Neural cell (in vitro differentiated cells): ENCODE measurements around the gene TMEM50B. TPM values are rescaled to one million over a fixed set of nuclear protein-coding genes. Genes with fewer than 3 reads are reported as not detected.

ENCODE experiments used
- H2AFZ ChIP-seq: fragments of 200-600, 300-800 bp; sonication (generic), shearing (Covaris generic); 2 replicates; pipeline ENCODE4 v1.6.0; 2014; ENCODE audit warnings: low read depth, mild to moderate bottlenecking, antibody characterized with exemption, low read length, moderate library complexity
- H3F3A ChIP-seq: fragments of 200-600 bp; shearing (Covaris generic); 2 replicates; pipeline ENCODE4 v1.6.1; 2016; ENCODE audit warnings: mild to moderate bottlenecking, moderate library complexity, mixed read lengths, antibody characterized with exemption, low read length; ENCODE audit not compliant: insufficient read depth, poor library complexity, severe bottlenecking
- H3K27ac ChIP-seq: fragments of 200-600, 300-800 bp; sonication (generic), shearing (Covaris generic); 2 replicates; pipeline ENCODE4 v1.5.1; 2014; ENCODE audit warnings: mild to moderate bottlenecking, low read length, moderate library complexity
- H3K27me3 ChIP-seq: fragments of 300-800, 200-600 bp; sonication (generic), shearing (Covaris generic); 2 replicates; pipeline ENCODE4 v1.6.0; 2014; ENCODE audit warnings: mild to moderate bottlenecking, low read depth, low read length, moderate library complexity; ENCODE audit not compliant: insufficient read depth
- H3K36me3 ChIP-seq: fragments of 300-800, 200-600 bp; sonication (generic), shearing (Covaris generic); 2 replicates; pipeline ENCODE4 v1.5.1; 2014; ENCODE audit warnings: mild to moderate bottlenecking, antibody characterized with exemption, low read length, moderate library complexity; ENCODE audit not compliant: insufficient read depth
- H3K4me2 ChIP-seq: fragments of 300-800, 200-600 bp; sonication (generic), shearing (Covaris generic); 2 replicates; pipeline ENCODE4 v1.6.0; 2014; ENCODE audit warnings: mild to moderate bottlenecking, low read length
- H3K4me3 ChIP-seq: fragments of 300-800, 200-600 bp; sonication (generic), shearing (Covaris generic); 2 replicates; pipeline ENCODE4 v1.5.1; 2014; ENCODE audit warnings: mild to moderate bottlenecking, low read length, moderate library complexity
- H3K79me2 ChIP-seq: fragments of 200-600 bp; shearing (Covaris generic); replicated peaks from 2 replicates; pipeline ENCODE4 v1.6.0; 2014; ENCODE audit warnings: mild to moderate bottlenecking, low read length, moderate library complexity; ENCODE audit not compliant: insufficient read depth
- H3K9ac ChIP-seq: fragments of 300-800, 200-600 bp; sonication (generic), shearing (Covaris generic); 2 replicates; pipeline ENCODE4 v1.6.1; 2016; ENCODE audit warnings: mild to moderate bottlenecking, low read length, mixed read lengths
- H3K9me2 ChIP-seq: fragments of 200-600 bp; shearing (Covaris generic); 2 replicates; pipeline ENCODE4 v1.6.1; 2016; ENCODE audit warnings: mild to moderate bottlenecking, low read length, mixed read lengths; ENCODE audit not compliant: insufficient read depth
- H3K9me3 ChIP-seq: fragments of 200-600, 300-800 bp; sonication (generic), shearing (Covaris generic); 2 replicates; pipeline ENCODE4 v1.6.1; 2016; ENCODE audit warnings: mild to moderate bottlenecking, mixed run types, low read length, moderate library complexity, mixed read lengths
- H4K20me1 ChIP-seq: fragments of 200-600 bp; shearing (Covaris generic); 2 replicates; pipeline ENCODE4 v1.6.1; 2016; ENCODE audit warnings: mild to moderate bottlenecking, mixed run types; ENCODE audit not compliant: insufficient read depth
- EP300 ChIP-seq: fragments of 450-650 bp; conservative IDR thresholded peaks from 2 replicates; pipeline ENCODE4 v1.6.1; 2014; ENCODE audit warnings: antibody characterized with exemption, mild to moderate bottlenecking, moderate library complexity; ENCODE audit not compliant: poor library complexity, severe bottlenecking
- EZH2 ChIP-seq: fragments of 200-600, 300-800 bp; shearing (Covaris generic), sonication (generic); IDR thresholded peaks from 2 replicates; pipeline ENCODE4 v1.6.1; 2014; ENCODE audit warnings: antibody characterized with exemption, low read length, borderline replicate concordance, mild to moderate bottlenecking; ENCODE audit not compliant: insufficient read depth, poor library complexity, severe bottlenecking
- MXI1 ChIP-seq: fragments of 450-650 bp; conservative IDR thresholded peaks from 2 replicates; pipeline ENCODE4 v1.6.1; 2014; ENCODE audit warnings: antibody characterized with exemption, mild to moderate bottlenecking; ENCODE audit not compliant: poor library complexity, severe bottlenecking
- POLR2AphosphoS5 ChIP-seq: IDR thresholded peaks from 2 replicates; pipeline ENCODE4 v1.6.1; 2012
- RAD21 ChIP-seq: fragments of 450-650 bp; conservative IDR thresholded peaks from 2 replicates; pipeline ENCODE4 v1.6.1; 2014; ENCODE audit warnings: antibody characterized with exemption, mild to moderate bottlenecking, moderate library complexity
- SMC3 ChIP-seq: fragments of 450-650 bp; conservative IDR thresholded peaks from 2 replicates; pipeline ENCODE4 v1.6.1; 2014; ENCODE audit warnings: antibody characterized with exemption, mild to moderate bottlenecking, moderate library complexity; ENCODE audit not compliant: poor library complexity
- TAF1 ChIP-seq: IDR thresholded peaks from 2 replicates; pipeline ENCODE4 v1.6.1; 2012; ENCODE audit warnings: low read depth
- polyA plus RNA-seq: library from polyadenylated mRNA; depleted of rRNA; stranded (reverse); fragments of >200 nt; gene quantifications from 2 replicates; pipeline ENCODE4 v1.2.3, GENCODE V29; 2014
- TF ChIP-seq, protein P1 (sequence below): fragments of 450-650 bp; IDR thresholded peaks from 2 replicates; pipeline ENCODE4 v1.5.1; 2014; ENCODE audit warnings: antibody characterized with exemption, mild to moderate bottlenecking, moderate library complexity; ENCODE audit not compliant: poor library complexity, severe bottlenecking
- TF ChIP-seq, protein P2 (sequence below): IDR thresholded peaks from 2 replicates; pipeline ENCODE4 v1.6.1; 2012; ENCODE audit warnings: borderline replicate concordance

TMEM50B gene
- polyA plus RNA-seq, 1 donor from 2014 or later, result 69.4 TPM

DNA sequence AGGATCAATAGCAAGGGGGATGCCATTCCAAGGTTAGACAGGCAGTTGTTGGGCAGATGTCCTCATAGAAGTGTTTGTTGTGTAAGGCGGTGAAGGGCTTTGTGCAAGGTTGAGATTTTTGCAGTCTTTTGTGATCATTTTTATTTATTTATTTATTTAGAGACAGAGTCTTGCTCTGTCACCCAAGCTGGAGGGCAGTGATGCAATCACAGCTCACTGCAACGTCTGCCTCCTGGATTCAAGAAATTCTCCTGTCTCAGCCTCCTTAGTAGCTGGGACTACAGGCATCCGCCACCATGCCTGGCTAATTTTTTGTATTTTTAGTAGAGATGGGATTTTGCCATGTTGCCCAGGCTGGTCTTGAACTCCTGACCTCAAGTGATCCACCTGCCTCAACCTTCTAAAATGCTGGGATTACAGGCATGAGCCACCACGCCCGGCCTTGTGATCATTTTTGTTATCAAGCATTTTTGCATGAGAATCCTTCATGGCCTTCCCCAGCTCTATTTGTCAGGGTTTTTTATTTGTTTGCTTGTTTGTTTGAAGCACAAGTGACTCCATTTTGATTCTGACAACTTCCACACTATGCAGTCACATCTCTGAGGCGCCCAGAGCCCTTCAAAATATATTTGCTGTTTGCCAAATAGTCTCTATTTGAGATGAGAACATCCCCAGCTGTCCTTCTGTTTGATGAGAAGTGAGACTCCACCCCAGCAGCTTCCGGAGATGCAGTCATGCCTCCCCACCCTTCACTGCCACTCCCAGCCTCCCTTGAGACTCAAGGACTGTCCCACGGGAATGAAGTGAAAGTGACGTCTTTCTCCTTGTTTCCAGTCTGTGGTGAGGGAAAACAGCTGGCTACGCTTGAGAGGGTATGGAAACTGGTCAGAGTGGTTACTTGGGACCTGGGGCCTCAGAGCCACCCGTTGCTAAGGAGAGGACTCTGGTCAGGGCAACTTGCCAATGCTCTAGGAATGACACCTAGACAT, 38.0 kb downstream of the TMEM50B start:
- Histone ChIP-seq H3K9me2 (no peaks in the 10 kb centered on the region), H3K9me3 (no peaks in the 10 kb centered on the region), H3K9ac (no peak overlapping the region), H3F3A (no peaks in the 10 kb centered on the region), H3K79me2 (no peaks in the 10 kb centered on the region), H4K20me1 (no peaks in the 10 kb centered on the region), H2AFZ (no peak overlapping the region), H3K4me3 (no peak overlapping the region), H3K27me3 (no peaks in the 10 kb centered on the region), H3K27ac (no peak overlapping the region), H3K4me2 (no peak overlapping the region), H3K36me3 (no peaks in the 10 kb centered on the region)
- no peak for TF ChIP-seq TAF1
- TF ChIP-seq EP300, result no peak
- TF ChIP-seq EZH2, result no peak
- TF ChIP-seq, protein P1, sequence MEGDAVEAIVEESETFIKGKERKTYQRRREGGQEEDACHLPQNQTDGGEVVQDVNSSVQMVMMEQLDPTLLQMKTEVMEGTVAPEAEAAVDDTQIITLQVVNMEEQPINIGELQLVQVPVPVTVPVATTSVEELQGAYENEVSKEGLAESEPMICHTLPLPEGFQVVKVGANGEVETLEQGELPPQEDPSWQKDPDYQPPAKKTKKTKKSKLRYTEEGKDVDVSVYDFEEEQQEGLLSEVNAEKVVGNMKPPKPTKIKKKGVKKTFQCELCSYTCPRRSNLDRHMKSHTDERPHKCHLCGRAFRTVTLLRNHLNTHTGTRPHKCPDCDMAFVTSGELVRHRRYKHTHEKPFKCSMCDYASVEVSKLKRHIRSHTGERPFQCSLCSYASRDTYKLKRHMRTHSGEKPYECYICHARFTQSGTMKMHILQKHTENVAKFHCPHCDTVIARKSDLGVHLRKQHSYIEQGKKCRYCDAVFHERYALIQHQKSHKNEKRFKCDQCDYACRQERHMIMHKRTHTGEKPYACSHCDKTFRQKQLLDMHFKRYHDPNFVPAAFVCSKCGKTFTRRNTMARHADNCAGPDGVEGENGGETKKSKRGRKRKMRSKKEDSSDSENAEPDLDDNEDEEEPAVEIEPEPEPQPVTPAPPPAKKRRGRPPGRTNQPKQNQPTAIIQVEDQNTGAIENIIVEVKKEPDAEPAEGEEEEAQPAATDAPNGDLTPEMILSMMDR, result no peak
- TF ChIP-seq SMC3, result no peak
- TF ChIP-seq RAD21, result no peak
- TF ChIP-seq POLR2AphosphoS5, result no peak
- no peak for TF ChIP-seq MXI1

DNA sequence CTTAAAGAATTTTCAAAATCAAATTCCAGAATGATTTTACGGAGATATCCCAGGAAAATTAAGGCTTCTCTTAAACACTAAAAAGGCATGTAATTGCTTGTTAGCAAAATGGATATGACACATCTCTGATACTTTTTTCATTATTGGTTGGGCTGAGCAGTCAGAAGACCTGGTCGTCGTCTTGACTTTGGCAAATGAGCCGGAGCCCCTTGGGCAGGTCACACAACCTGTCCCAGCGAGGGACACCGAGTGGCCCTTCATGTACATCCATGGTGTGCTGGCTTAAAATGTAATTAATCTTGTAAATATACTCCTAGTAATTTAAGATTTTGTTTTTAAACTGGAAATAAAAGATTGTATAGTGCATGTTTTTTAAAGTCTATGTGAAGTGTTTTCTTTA, 42.6 kb downstream of the TMEM50B start:
- Histone ChIP-seq H3K4me3 (no peak overlapping the region), H3K27ac (no peak overlapping the region), H3K36me3 (peaks cover 5% of the 10 kb centered on the region), H3F3A (no peaks in the 10 kb centered on the region), H3K4me2 (no peak overlapping the region), H3K27me3 (no peaks in the 10 kb centered on the region), H2AFZ (no peak overlapping the region), H3K79me2 (no peaks in the 10 kb centered on the region), H3K9me2 (no peaks in the 10 kb centered on the region), H3K9ac (no peak overlapping the region), H3K9me3 (no peaks in the 10 kb centered on the region), H4K20me1 (no peaks in the 10 kb centered on the region)
- TF ChIP-seq POLR2AphosphoS5 (no peak), EZH2 (no peak), SMC3 (no peak), EP300 (no peak), RAD21 (no peak), MXI1 (no peak), TAF1 (no peak)
- TF ChIP-seq, protein P2, sequence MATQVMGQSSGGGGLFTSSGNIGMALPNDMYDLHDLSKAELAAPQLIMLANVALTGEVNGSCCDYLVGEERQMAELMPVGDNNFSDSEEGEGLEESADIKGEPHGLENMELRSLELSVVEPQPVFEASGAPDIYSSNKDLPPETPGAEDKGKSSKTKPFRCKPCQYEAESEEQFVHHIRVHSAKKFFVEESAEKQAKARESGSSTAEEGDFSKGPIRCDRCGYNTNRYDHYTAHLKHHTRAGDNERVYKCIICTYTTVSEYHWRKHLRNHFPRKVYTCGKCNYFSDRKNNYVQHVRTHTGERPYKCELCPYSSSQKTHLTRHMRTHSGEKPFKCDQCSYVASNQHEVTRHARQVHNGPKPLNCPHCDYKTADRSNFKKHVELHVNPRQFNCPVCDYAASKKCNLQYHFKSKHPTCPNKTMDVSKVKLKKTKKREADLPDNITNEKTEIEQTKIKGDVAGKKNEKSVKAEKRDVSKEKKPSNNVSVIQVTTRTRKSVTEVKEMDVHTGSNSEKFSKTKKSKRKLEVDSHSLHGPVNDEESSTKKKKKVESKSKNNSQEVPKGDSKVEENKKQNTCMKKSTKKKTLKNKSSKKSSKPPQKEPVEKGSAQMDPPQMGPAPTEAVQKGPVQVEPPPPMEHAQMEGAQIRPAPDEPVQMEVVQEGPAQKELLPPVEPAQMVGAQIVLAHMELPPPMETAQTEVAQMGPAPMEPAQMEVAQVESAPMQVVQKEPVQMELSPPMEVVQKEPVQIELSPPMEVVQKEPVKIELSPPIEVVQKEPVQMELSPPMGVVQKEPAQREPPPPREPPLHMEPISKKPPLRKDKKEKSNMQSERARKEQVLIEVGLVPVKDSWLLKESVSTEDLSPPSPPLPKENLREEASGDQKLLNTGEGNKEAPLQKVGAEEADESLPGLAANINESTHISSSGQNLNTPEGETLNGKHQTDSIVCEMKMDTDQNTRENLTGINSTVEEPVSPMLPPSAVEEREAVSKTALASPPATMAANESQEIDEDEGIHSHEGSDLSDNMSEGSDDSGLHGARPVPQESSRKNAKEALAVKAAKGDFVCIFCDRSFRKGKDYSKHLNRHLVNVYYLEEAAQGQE, result no peak
- TF ChIP-seq, protein P1, result no peak
